Esophagus squamous epithelium (tissue), 5 donors: Measurements from ENCODE around the gene KCND2. TPM values are rescaled to one million over a fixed set of nuclear protein-coding genes. Genes with fewer than 3 reads are reported as not detected.

Source experiments
- DNase-seq: peaks from one replicate; lab custom pipeline; 2025; lab: John Stamatoyannopoulos, UW
- H3K27ac ChIP-seq, 4 donors: fragments of 200-600 bp; sonication (generic); one replicate each; pipeline ENCODE4 v1.5.1; 2016 to 2019; ENCODE audit warnings: mild to moderate bottlenecking in 1 of 4
- H3K27me3 ChIP-seq, 4 donors: fragments of 200-600 bp; sonication (generic); 1 replicate in 3 of 4; 2 replicates in 1 of 4; pipeline versions ENCODE4 v1.5.1 to v1.6.0; 2017 to 2021; ENCODE audit warnings: antibody characterized with exemption in 1 of 4
- H3K36me3 ChIP-seq, 3 donors: fragments of 200-600 bp; sonication (generic); one replicate each; pipeline ENCODE4 v1.5.1; 2016 to 2019
- H3K4me1 ChIP-seq, 3 donors: fragments of 200-600 bp; sonication (generic); one replicate each; pipeline ENCODE4 v1.5.1; 2017 to 2019
- H3K4me3 ChIP-seq, 4 donors: fragments of 200-600 bp; sonication (generic); 1 replicate in 3 of 4; 2 replicates in 1 of 4; pipeline ENCODE4 v1.5.1; 2016 to 2019; ENCODE audit warnings: mild to moderate bottlenecking in 2 of 4, moderate library complexity in 1 of 4
- H3K9me3 ChIP-seq, 3 donors: fragments of 200-600 bp; sonication (generic); one replicate each; pipeline ENCODE4 v1.5.1; 2016 to 2019
- POLR2A ChIP-seq, 4 donors: fragments of 450-650 bp; IDR thresholded peaks; one replicate each; pipeline ENCODE4 v1.6.1; 2017; ENCODE audit warnings: antibody characterized with exemption in 4 of 4, mild to moderate bottlenecking in 4 of 4, moderate library complexity in 3 of 4
- WGBS, 2 donors: methylation state at CpG; one replicate each; pipeline ENCODE4 v1.1.5; 2018; 5-methylcytosine and 5-hydroxymethylcytosine counted together
- intact Hi-C: fragments of 100-400 bp; cut with DNase I; formaldehyde crosslinking; loops from one replicate; pipeline ENCODE4 v1.15.0; 2022
- total RNA-seq, 4 donors: library from RNA; depleted of rRNA; stranded (reverse); fragments of >200 nt; gene quantifications; one replicate each; pipeline ENCODE4 v1.1.0, GENCODE V29; 2016
- TF ChIP-seq, protein P1 (sequence below), 6 experiments: fragments of 450-650 bp in 4 of 6; fragments of 200-600 bp in 2 of 6; sonication (generic) in 2 of 6; IDR thresholded peaks; one replicate each; pipeline ENCODE4 v1.5.1; 2016 to 2019; ENCODE audit warnings: antibody characterized with exemption in 6 of 6, mild to moderate bottlenecking in 4 of 6, moderate library complexity in 4 of 6
- donor health status: DM: yes; HTN: yes; CAD: no.

The KCND2 gene
- total RNA-seq, 4 donors from 2014 or later, result 0.09 to 0.19 TPM; not detected in 2

GRCh38 chr7:120512701-120513100 is 239.7 kb downstream of the KCND2 start:
- WGBS, 2 donors, result 73 to 76% methylated on average over 3 of the region's 3 CpGs
- H3K27me3 ChIP-seq, result no peaks in the 10 kb centered on the region
- TF ChIP-seq, protein P1, sequence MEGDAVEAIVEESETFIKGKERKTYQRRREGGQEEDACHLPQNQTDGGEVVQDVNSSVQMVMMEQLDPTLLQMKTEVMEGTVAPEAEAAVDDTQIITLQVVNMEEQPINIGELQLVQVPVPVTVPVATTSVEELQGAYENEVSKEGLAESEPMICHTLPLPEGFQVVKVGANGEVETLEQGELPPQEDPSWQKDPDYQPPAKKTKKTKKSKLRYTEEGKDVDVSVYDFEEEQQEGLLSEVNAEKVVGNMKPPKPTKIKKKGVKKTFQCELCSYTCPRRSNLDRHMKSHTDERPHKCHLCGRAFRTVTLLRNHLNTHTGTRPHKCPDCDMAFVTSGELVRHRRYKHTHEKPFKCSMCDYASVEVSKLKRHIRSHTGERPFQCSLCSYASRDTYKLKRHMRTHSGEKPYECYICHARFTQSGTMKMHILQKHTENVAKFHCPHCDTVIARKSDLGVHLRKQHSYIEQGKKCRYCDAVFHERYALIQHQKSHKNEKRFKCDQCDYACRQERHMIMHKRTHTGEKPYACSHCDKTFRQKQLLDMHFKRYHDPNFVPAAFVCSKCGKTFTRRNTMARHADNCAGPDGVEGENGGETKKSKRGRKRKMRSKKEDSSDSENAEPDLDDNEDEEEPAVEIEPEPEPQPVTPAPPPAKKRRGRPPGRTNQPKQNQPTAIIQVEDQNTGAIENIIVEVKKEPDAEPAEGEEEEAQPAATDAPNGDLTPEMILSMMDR (IDR thresholded peaks at IDR 0.05), result no peak
- TF ChIP-seq POLR2A (IDR thresholded peaks at IDR 0.05), result no peak
- no peak overlapping the region for H3K4me3 ChIP-seq
- no peaks in the 10 kb centered on the region for H3K36me3 ChIP-seq
- DNase-seq, result no peak
- no peak overlapping the region for H3K27ac ChIP-seq
- H3K9me3 ChIP-seq, result no peaks in the 10 kb centered on the region
- H3K4me1 ChIP-seq, result no peaks in the 10 kb centered on the region
- intact Hi-C loops, result no loop called here

GRCh38 chr7:120519224-120519623 is 246.2 kb downstream of the KCND2 start:
- H3K4me3 ChIP-seq, result no peak overlapping the region
- no peak for TF ChIP-seq POLR2A (IDR thresholded peaks at IDR 0.05)
- TF ChIP-seq, protein P1 (IDR thresholded peaks at IDR 0.05), result no peak
- H3K9me3 ChIP-seq, result no peaks in the 10 kb centered on the region
- no peaks in the 10 kb centered on the region for H3K27me3 ChIP-seq
- H3K4me1 ChIP-seq, result no peaks in the 10 kb centered on the region
- H3K27ac ChIP-seq, result no peak overlapping the region
- H3K36me3 ChIP-seq, result no peaks in the 10 kb centered on the region
- 78 to 94% methylated on average over 3 of the region's 3 CpGs for WGBS, 2 donors
- DNase-seq, result no peak
- intact Hi-C loops, result no loop called here

- Histone ChIP-seq H3K27ac (no peak overlapping the region), H3K36me3 (no peaks in the 10 kb centered on the region), H3K4me1 (no peaks in the 10 kb centered on the region), H3K27me3 (no peaks in the 10 kb centered on the region), H3K4me3 (no peak overlapping the region), H3K9me3 (no peaks in the 10 kb centered on the region)
- WGBS, 2 donors, result 50 to 52% methylated on average over 4 of the region's 4 CpGs
- intact Hi-C loops, result no loop called here
- no peak for DNase-seq
- TF ChIP-seq, protein P1 (IDR thresholded peaks at IDR 0.05), result no peak
- no peak for TF ChIP-seq POLR2A (IDR thresholded peaks at IDR 0.05)
These were observed 249.1 kb downstream of the KCND2 start for GRCh38 chr7:120521761-120522737.

GRCh38 chr7:120523985-120524384 is 251.0 kb downstream of the KCND2 start:
- TF ChIP-seq, protein P1 (IDR thresholded peaks at IDR 0.05), result no peak
- TF ChIP-seq POLR2A (IDR thresholded peaks at IDR 0.05), result no peak
- intact Hi-C loops, result no loop called here
- WGBS, 2 donors, result 82 to 89% methylated on average over 5 to 7 of the region's 7 CpGs
- H3K4me3 ChIP-seq, result no peak overlapping the region
- no peaks in the 10 kb centered on the region for H3K9me3 ChIP-seq
- no peaks in the 10 kb centered on the region for H3K4me1 ChIP-seq
- no peaks in the 10 kb centered on the region for H3K36me3 ChIP-seq
- no peak overlapping the region for H3K27ac ChIP-seq
- H3K27me3 ChIP-seq, result no peaks in the 10 kb centered on the region
- no peak for DNase-seq

GRCh38 chr7:120526902-120527509 is 254.0 kb downstream of the KCND2 start:
- Histone ChIP-seq H3K4me3 (no peak overlapping the region), H3K27me3 (no peaks in the 10 kb centered on the region), H3K9me3 (no peaks in the 10 kb centered on the region), H3K27ac (no peak overlapping the region), H3K4me1 (no peaks in the 10 kb centered on the region), H3K36me3 (no peaks in the 10 kb centered on the region)
- DNase-seq, result no peak
- intact Hi-C loops, result no loop called here
- WGBS, 2 donors, result 78% methylated on average over 5 of the region's 5 CpGs
- TF ChIP-seq, protein P1 (IDR thresholded peaks at IDR 0.05), result no peak
- no peak for TF ChIP-seq POLR2A (IDR thresholded peaks at IDR 0.05)
